ENCODE results near the gene LZTS2.

DNA sequence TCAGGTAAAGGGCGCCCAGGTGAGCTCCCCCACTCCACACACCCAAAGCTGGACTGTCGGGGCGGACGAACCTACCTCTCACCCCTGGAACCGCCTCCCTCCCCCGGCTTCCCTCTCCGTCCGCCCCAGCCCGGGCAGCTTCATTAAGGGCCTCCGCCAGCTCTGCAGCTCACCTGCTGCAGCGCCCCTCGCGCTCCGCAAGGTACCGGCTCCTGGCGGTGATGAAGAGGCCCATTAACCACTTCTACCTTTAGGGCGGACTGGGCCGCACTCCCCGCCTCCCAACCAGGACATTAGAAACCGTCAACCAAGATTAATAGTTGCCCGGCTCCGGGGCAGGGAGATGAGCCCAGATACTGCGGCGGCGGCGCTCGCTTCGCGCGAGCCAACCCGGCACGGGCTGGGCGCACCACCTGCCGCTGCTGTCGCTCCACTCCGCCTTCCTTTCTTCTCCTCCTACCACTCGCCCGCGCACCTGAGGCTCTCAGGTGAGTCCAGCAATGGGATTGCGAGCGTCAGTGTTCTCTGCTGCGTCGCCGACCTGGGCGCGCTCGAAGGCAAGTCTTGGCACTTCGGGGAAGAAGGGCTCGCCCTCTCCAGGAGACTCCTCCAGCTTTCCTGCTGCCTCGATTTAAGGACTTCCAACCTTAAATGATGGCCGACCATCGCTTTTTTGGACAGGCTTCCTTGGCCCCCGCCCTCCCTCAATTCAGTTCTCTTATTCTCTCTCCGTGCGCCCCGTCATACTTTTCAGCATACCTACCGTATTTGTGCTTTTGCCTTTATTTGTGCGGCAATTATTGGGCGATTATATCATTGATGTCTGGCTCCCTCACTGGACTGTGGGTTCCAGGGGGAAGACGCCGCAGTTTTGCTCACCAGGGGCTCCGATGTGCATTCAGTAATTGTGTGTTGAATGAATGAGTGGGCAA, 48.6 kb downstream of the LZTS2 start:
- TF ChIP-seq, protein P1, sequence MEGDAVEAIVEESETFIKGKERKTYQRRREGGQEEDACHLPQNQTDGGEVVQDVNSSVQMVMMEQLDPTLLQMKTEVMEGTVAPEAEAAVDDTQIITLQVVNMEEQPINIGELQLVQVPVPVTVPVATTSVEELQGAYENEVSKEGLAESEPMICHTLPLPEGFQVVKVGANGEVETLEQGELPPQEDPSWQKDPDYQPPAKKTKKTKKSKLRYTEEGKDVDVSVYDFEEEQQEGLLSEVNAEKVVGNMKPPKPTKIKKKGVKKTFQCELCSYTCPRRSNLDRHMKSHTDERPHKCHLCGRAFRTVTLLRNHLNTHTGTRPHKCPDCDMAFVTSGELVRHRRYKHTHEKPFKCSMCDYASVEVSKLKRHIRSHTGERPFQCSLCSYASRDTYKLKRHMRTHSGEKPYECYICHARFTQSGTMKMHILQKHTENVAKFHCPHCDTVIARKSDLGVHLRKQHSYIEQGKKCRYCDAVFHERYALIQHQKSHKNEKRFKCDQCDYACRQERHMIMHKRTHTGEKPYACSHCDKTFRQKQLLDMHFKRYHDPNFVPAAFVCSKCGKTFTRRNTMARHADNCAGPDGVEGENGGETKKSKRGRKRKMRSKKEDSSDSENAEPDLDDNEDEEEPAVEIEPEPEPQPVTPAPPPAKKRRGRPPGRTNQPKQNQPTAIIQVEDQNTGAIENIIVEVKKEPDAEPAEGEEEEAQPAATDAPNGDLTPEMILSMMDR (IDR thresholded peaks at IDR 0.05; ENCODE audit: borderline replicate concordance, extremely low read depth, low read length, poor library complexity, severe bottlenecking): no peak
- no peak for TF ChIP-seq EZH2 (IDR thresholded peaks at IDR 0.05; ENCODE audit: borderline replicate concordance, low read depth, low read length, severe bottlenecking)
